Endothelial cell of umbilical vein (primary cell): Measurements from ENCODE around the gene HSD17B10. TPM values are rescaled to one million over a fixed set of nuclear protein-coding genes. Genes with fewer than 3 reads are reported as not detected.

Experiments used
- BruUV-seq: library from RNA; stranded (reverse); fragments of 400-500 nt; replicated peaks from 2 replicates; lab custom pipeline; 2021; lab: Mats Ljungman, UMichigan
- CTCF ChIA-PET: fragments of 300-600, 350-600 bp; sonication (Branson Sonifier 250); formaldehyde crosslinking; loops from one replicate; lab custom pipeline; 2021; ENCODE audit warnings: antibody characterized with exemption, inconsistent platforms; lab: Charles Lee
- POLR2A ChIA-PET: fragments of 300-600, 350-600 bp; sonication (Branson Sonifier 250); formaldehyde crosslinking; loops from one replicate; lab custom pipeline; 2021; ENCODE audit warnings: antibody characterized with exemption, inconsistent platforms; lab: Charles Lee
- DNase-seq: peaks from one replicate; pipeline ENCODE4 v3.0.0-alpha.2; 2011; ENCODE audit warnings: low read depth, low spot score
- FAIRE-seq: peaks from 2 replicates; lab custom pipeline; 2011; peaks lifted over from hg19 to GRCh38; lab: Jason Lieb, UNC
- H2AFZ ChIP-seq: 2 replicates; pipeline ENCODE4 v1.6.0; 2012; ENCODE audit warnings: low read depth, low read length, control low read depth, inconsistent platforms
- H3K27ac ChIP-seq: 2 replicates; pipeline ENCODE4 v1.5.1; 2011; ENCODE audit warnings: low read depth, mild to moderate bottlenecking, control low read depth, low read length, moderate library complexity; ENCODE audit not compliant: insufficient read depth
- H3K27me3 ChIP-seq, 2 experiments: 2 replicates each; pipeline versions ENCODE4 v1.6.0 to v1.6.1; 2011; ENCODE audit warnings: low read length in 2 of 2, mixed read lengths in 1 of 2; ENCODE audit not compliant: control insufficient read depth in 2 of 2, insufficient read depth in 2 of 2
- H3K36me3 ChIP-seq, 2 experiments: 2 replicates in 1 of 2; 3 replicates in 1 of 2; pipeline ENCODE4 v1.5.1; 2011; ENCODE audit warnings: low read length in 2 of 2, mild to moderate bottlenecking in 1 of 2, moderate library complexity in 1 of 2; ENCODE audit not compliant: control insufficient read depth in 2 of 2, insufficient read depth in 2 of 2; ENCODE audit errors: extremely low read depth in 1 of 2
- H3K4me1 ChIP-seq: 3 replicates; pipeline ENCODE4 v1.5.1; 2011; ENCODE audit warnings: mild to moderate bottlenecking, low read length; ENCODE audit not compliant: control insufficient read depth, insufficient read depth; ENCODE audit errors: extremely low read depth
- H3K4me2 ChIP-seq: 2 replicates; pipeline ENCODE4 v1.6.1; 2011; ENCODE audit warnings: low read length, control low read depth, mixed read lengths; ENCODE audit not compliant: insufficient read depth
- H3K4me3 ChIP-seq, 3 experiments: fragments of 200-600 bp in 1 of 3; sonication (generic), shearing (Covaris generic) in 1 of 3; replicated peaks in 1 of 3; 2 replicates each; pipeline ENCODE4 v1.5.1; 2011 to 2016; ENCODE audit warnings: control low read depth in 3 of 3, low read length in 3 of 3, mild to moderate bottlenecking in 2 of 3, inconsistent platforms in 1 of 3, low read depth in 1 of 3, moderate library complexity in 1 of 3; ENCODE audit not compliant: insufficient read depth in 1 of 3
- H3K79me2 ChIP-seq: 2 replicates; pipeline ENCODE4 v1.6.0; 2012; ENCODE audit warnings: low read length, inconsistent platforms; ENCODE audit not compliant: control insufficient read depth, insufficient read depth
- H3K9ac ChIP-seq: replicated peaks from 2 replicates; pipeline ENCODE3; 2011; ENCODE audit warnings: low read length, control low read depth; ENCODE audit not compliant: insufficient read depth; ENCODE audit errors: extremely low read depth
- H3K9me1 ChIP-seq: replicated peaks from 3 replicates; pipeline ENCODE4 v1.6.0; 2011; ENCODE audit warnings: mild to moderate bottlenecking, low read length; ENCODE audit not compliant: control insufficient read depth, insufficient read depth; ENCODE audit errors: extremely low read depth
- H3K9me3 ChIP-seq: replicated peaks from 2 replicates; pipeline ENCODE4 v1.5.1; 2012; ENCODE audit warnings: low read length, inconsistent platforms; ENCODE audit not compliant: control insufficient read depth, insufficient read depth
- H4K20me1 ChIP-seq: replicated peaks from 2 replicates; pipeline ENCODE3; 2011; ENCODE audit warnings: mild to moderate bottlenecking, low read length; ENCODE audit not compliant: control insufficient read depth, insufficient read depth; ENCODE audit errors: extremely low read depth
- CTCF ChIP-seq, 2 donors: IDR thresholded peaks; 1 replicate in 1 of 2; 2 replicates in 1 of 2; pipeline ENCODE4 v1.5.1; 2011; ENCODE audit warnings: low read length in 2 of 2, mild to moderate bottlenecking in 2 of 2, moderate library complexity in 2 of 2, control low read depth in 1 of 2, inconsistent platforms in 1 of 2, low read depth in 1 of 2; ENCODE audit not compliant: insufficient read depth in 1 of 2; ENCODE audit errors: extremely low read depth in 1 of 2
- FOS ChIP-seq: IDR thresholded peaks from 2 replicates; pipeline ENCODE4 v1.6.1; 2011; ENCODE audit warnings: mild to moderate bottlenecking, low read length, moderate library complexity, borderline replicate concordance; ENCODE audit not compliant: insufficient read depth
- GATA2 ChIP-seq: IDR thresholded peaks from 2 replicates; pipeline ENCODE4 v1.7.0; 2011; ENCODE audit warnings: low read depth, mild to moderate bottlenecking, moderate library complexity, mixed read lengths, low read length; ENCODE audit not compliant: insufficient read length, insufficient read depth
- JUN ChIP-seq: IDR thresholded peaks from 2 replicates; pipeline ENCODE4 v1.6.1; 2011; ENCODE audit warnings: borderline replicate concordance, low read depth; ENCODE audit not compliant: insufficient read length, insufficient read depth
- POLR2A ChIP-seq: IDR thresholded peaks from 2 replicates; pipeline ENCODE4 v1.6.1; 2012; ENCODE audit warnings: low read depth, mild to moderate bottlenecking, control low read depth, low read length
- POLR2AphosphoS5 ChIP-seq: IDR thresholded peaks from 2 replicates; pipeline ENCODE4 v1.6.1; 2012; ENCODE audit warnings: low read depth, mild to moderate bottlenecking, control low read depth, low read length, moderate library complexity; ENCODE audit not compliant: insufficient read depth
- dilution Hi-C: fragments of 300-500 bp; cut with MboI; formaldehyde crosslinking; loops from one replicate; pipeline ENCODE4 v1.15.0; 2019; ENCODE audit warnings: low sequenced_read_pairs; ENCODE audit not compliant: extremely low pct_ligation_motif_present
- intact Hi-C: fragments of 100-400 bp; cut with micrococcal nuclease; formaldehyde crosslinking; loops from one replicate; pipeline ENCODE4 v1.10.0; 2022
- polyA plus RNA-seq, 4 experiments: library from polyadenylated mRNA; depleted of rRNA in 3 of 4; stranded (reverse) in 3 of 4; unstranded in 1 of 4; fragments of >200 nt; gene quantifications; 2 replicates each; pipeline versions ENCODE4 v1.2.1 to v1.2.3, GENCODE V29; 2011 to 2012; ENCODE audit warnings: missing spikeins in 1 of 4
- total RNA-seq: library from RNA; stranded (reverse); gene quantifications from 2 replicates; pipeline ENCODE4 v1.2.3, GENCODE V29; 2021
- TF ChIP-seq, protein P1 (sequence below): IDR thresholded peaks from 2 replicates; pipeline ENCODE4 v1.6.1; 2011; ENCODE audit not compliant: insufficient read depth, insufficient read length

HSD17B10 gene
- total and polyA plus RNA-seq, 2 donors (not counting 3 experiments of a cell fraction or from before 2014, with no cell fraction given): 82.3 to 171 TPM

DNA sequence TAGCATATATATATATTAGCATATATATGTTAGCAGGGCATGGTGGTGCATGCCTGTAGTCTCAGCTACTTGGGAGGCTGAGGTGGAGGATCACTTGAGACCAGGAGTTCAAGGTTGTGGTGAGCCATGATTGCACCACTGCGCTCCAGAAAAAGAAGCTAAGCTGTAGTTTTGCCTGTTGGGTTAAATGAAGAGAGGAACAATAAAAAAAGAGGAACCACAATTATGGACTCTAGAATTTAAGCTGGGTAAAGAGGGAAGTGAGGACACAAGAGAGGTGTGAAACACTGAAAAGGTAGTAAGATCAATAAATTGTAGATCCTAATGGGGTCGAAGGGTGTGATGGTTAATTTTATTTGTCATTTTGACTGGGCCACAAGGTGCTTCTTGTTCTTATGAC lies 40.5 kb upstream of the HSD17B10 start:
- Histone ChIP-seq H3K36me3 (no peaks in the 10 kb centered on the region), H3K9me1 (no peaks in the 10 kb centered on the region), H3K9me3 (no peaks in the 10 kb centered on the region), H3K4me2 (no peak overlapping the region), H3K27me3 (no peaks in the 10 kb centered on the region), H3K4me3 (no peak overlapping the region), H2AFZ (no peak overlapping the region), H3K27ac (no peak overlapping the region), H3K9ac (no peak overlapping the region), H3K4me1 (no peaks in the 10 kb centered on the region), H4K20me1 (no peaks in the 10 kb centered on the region), H3K79me2 (no peaks in the 10 kb centered on the region)
- POLR2A ChIA-PET: no interaction called here
- no TSS peak for BruUV-seq
- intact Hi-C loops: no loop called here
- CTCF ChIA-PET: no interaction called here
- FAIRE-seq: no peak
- TF ChIP-seq POLR2AphosphoS5: no peak
- no peak for TF ChIP-seq FOS
- TF ChIP-seq, protein P1, sequence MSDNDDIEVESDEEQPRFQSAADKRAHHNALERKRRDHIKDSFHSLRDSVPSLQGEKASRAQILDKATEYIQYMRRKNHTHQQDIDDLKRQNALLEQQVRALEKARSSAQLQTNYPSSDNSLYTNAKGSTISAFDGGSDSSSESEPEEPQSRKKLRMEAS: no peak
- no peak for TF ChIP-seq JUN
- no peak for TF ChIP-seq GATA2
- no peak for TF ChIP-seq POLR2A
- TF ChIP-seq CTCF (IDR thresholded peaks at IDR 0.05; ENCODE audit: extremely low read depth in 1 of 2, insufficient read depth in 1 of 2, low read depth in 1 of 2, low read length in 2 of 2): no peak
- DNase-seq: no peak
- dilution Hi-C loops: no loop called here
